Kidney (tissue), 14 donors: ENCODE data around the gene TMEM18. TPM values are rescaled to one million over a fixed set of nuclear protein-coding genes. Genes with fewer than 3 reads are reported as not detected.
A peak's percentile ranks its signal among the peaks of the same experiment; 100 is the strongest.

Source experiments
- DNase-seq, 5 donors: peaks; one replicate each; pipeline ENCODE4 v3.0.0-alpha.2; 2013 to 2020
- FAIRE-seq: peaks from 2 replicates; lab custom pipeline; 2012; peaks lifted over from hg19 to GRCh38; lab: Jason Lieb, UNC
- H3K27ac ChIP-seq, 2 donors: one replicate each; pipeline ENCODE4 v1.7.0; 2013; ENCODE audit warnings: low read depth in 2 of 2, low read length in 2 of 2, inconsistent platforms in 1 of 2
- H3K27me3 ChIP-seq: one replicate; pipeline ENCODE4 v1.7.1; 2013; ENCODE audit warnings: low read length, inconsistent platforms; ENCODE audit not compliant: control insufficient read depth, insufficient read depth
- H3K36me3 ChIP-seq, 3 donors: one replicate each; pipeline versions ENCODE4 v1.7.0 to v1.7.1; 2013; ENCODE audit warnings: low read length in 3 of 3, control low read depth in 1 of 3, inconsistent platforms in 1 of 3; ENCODE audit not compliant: insufficient read depth in 3 of 3, control insufficient read depth in 2 of 3
- H3K4me1 ChIP-seq, 3 donors: one replicate each; pipeline versions ENCODE4 v1.7.0 to v1.7.1; 2013; ENCODE audit warnings: low read length in 3 of 3, inconsistent platforms in 1 of 3, low read depth in 1 of 3; ENCODE audit not compliant: control insufficient read depth in 2 of 3, insufficient read depth in 2 of 3
- H3K4me3 ChIP-seq, 3 donors: one replicate each; pipeline versions ENCODE4 v1.7.0 to v1.8.1; 2013; ENCODE audit warnings: low read length in 3 of 3, control low read depth in 1 of 3, inconsistent platforms in 1 of 3
- H3K9ac ChIP-seq, 3 donors: one replicate each; pipeline versions ENCODE4 v1.7.0 to v1.7.1; 2013; ENCODE audit warnings: low read length in 3 of 3, control low read depth in 1 of 3, inconsistent platforms in 1 of 3
- H3K9me3 ChIP-seq, 3 donors: one replicate each; pipeline versions ENCODE4 v1.7.0 to v1.7.1; 2013; ENCODE audit warnings: low read length in 3 of 3, control low read depth in 1 of 3, inconsistent platforms in 1 of 3; ENCODE audit not compliant: control insufficient read depth in 2 of 3, insufficient read depth in 1 of 3
- CTCF ChIP-seq: IDR thresholded peaks from 3 replicates; pipeline ENCODE4 v1.5.1; 2012; ENCODE audit warnings: mild to moderate bottlenecking, moderate library complexity, borderline replicate concordance; ENCODE audit not compliant: insufficient read depth; ENCODE audit errors: extremely low read depth
- intact Hi-C: fragments of 100-400 bp; cut with DNase I; formaldehyde crosslinking; loops from one replicate; pipeline ENCODE4 v1.11.1; 2022
- polyA plus RNA-seq: library from polyadenylated mRNA; stranded (reverse); fragments of 350-450 nt; fragmentation: Illumina TruSeq; extraction: RNeasy Lipid Tissue Mini Kit (QIAGEN cat#74804); gene quantifications from one replicate; pipeline ENCODE4 v1.2.3, GENCODE V29; 2014; ENCODE audit warnings: low read depth, low replicate concordance; ENCODE audit not compliant: insufficient read depth
- total RNA-seq: library from RNA; stranded (reverse); fragmentation: NEBNext Ultra II Directional; extraction: Animal tissue kit (Norgen Biotek cat#: 25700); gene quantifications from one replicate; pipeline ENCODE4 v1.2.1, GENCODE V29; 2021
- donor health status: control.
- donor health status: control.
- donor health status: control.
- donor health status: control.
- donor health status: control.
- donor health status: DM: yes; HTN: yes; CAD: no.
- donor health status: Normal renal cell carcinoma (clear cell type).

Gene TMEM18
- total and polyA plus RNA-seq, 2 donors from 2014 or later: 24.0 to 29.7 TPM

GRCh38 chr2:691821-692761 lies 14.9 kb upstream of the TMEM18 start:
- DNase-seq (peak in 2 of 5 donors; percentile 32 to 57), FAIRE-seq (no peak)
- no peak for TF ChIP-seq CTCF
- Histone ChIP-seq H3K4me1 (no peaks in the 10 kb centered on the region), H3K36me3 (no peaks in the 10 kb centered on the region), H3K9me3 (no peaks in the 10 kb centered on the region), H3K9ac (no peak overlapping the region), H3K4me3 (no peak overlapping the region), H3K27me3 (no peaks in the 10 kb centered on the region), H3K27ac (no peak overlapping the region)
- intact Hi-C loops: no loop called here

GRCh38 chr2:690799-691198 lies 13.6 kb upstream of the TMEM18 start:
- Histone ChIP-seq H3K9me3 (no peaks in the 10 kb centered on the region), H3K4me3 (no peak overlapping the region), H3K27me3 (no peaks in the 10 kb centered on the region), H3K27ac (no peak overlapping the region), H3K9ac (no peak overlapping the region), H3K4me1 (no peaks in the 10 kb centered on the region), H3K36me3 (no peaks in the 10 kb centered on the region)
- FAIRE-seq (no peak), DNase-seq (no peak)
- intact Hi-C loops: no loop called here
- no peak for TF ChIP-seq CTCF

DNA sequence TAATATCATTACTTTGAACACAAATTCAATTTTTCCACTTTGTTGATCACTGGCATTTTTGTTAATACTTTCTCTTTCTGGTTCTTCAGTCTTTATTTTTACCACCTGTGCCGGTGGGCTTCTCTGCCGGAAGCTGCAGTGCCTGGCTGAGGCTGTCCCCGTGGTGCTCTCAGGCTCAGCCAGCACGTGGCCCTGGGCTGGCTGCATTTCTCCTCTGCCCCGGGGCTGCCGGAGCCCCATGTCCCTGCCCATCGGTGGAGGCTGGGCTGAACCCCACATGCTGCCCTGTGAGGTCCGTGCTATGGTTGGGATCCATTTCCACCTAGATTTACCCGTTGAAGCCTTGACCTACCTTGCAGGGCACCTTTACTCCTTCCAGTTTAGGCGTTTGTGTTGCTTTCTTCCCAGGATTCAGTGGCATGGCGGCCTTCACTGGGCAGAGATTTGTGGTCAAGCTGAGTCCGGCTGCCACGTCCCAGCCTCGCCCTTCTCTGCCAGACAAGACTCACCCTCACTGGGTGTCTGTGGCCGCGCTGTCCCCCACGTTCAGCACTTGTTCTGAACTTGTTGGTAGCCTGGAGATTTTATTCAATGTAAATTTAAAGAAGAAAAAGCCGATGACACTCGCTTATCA lies 12.8 kb upstream of the TMEM18 start:
- no peak for TF ChIP-seq CTCF
- no peak for FAIRE-seq
- Histone ChIP-seq H3K4me1 (no peaks in the 10 kb centered on the region), H3K27ac (no peak overlapping the region), H3K4me3 (no peak overlapping the region), H3K9me3 (peaks cover 0 to 4% (median 0%) of the 10 kb centered on the region in 3 donors), H3K27me3 (no peaks in the 10 kb centered on the region), H3K36me3 (no peaks in the 10 kb centered on the region), H3K9ac (no peak overlapping the region)
- intact Hi-C loops: no loop called here
- no peak for DNase-seq
